Keratinocyte (primary cell): ENCODE measurements around the gene MATN4. TPM values are rescaled to one million over a fixed set of nuclear protein-coding genes. Genes with fewer than 3 reads are reported as not detected.

Experiments
- DNase-seq: peaks from one replicate; pipeline ENCODE4 v3.0.0-alpha.2; 2011; ENCODE audit warnings: low read depth, missing footprints, low spot score
- FAIRE-seq: peaks from 2 replicates; lab custom pipeline; 2011; peaks lifted over from hg19 to GRCh38; lab: Jason Lieb, UNC
- H2AFZ ChIP-seq: 2 replicates; pipeline ENCODE4 v1.6.0; 2012; ENCODE audit warnings: low read length, control low read depth, inconsistent platforms; ENCODE audit not compliant: control insufficient read depth
- H3K27ac ChIP-seq: 2 replicates; pipeline ENCODE4 v1.5.1; 2011; ENCODE audit warnings: low read length; ENCODE audit not compliant: control insufficient read depth, insufficient read depth
- H3K27me3 ChIP-seq: 3 replicates; pipeline ENCODE4 v1.6.0; 2011; ENCODE audit warnings: low read length; ENCODE audit not compliant: control insufficient read depth, insufficient read depth; ENCODE audit errors: extremely low read depth
- H3K36me3 ChIP-seq, 2 experiments: 2 replicates in 1 of 2; 3 replicates in 1 of 2; pipeline ENCODE4 v1.5.1; 2011; ENCODE audit warnings: low read length in 2 of 2, mild to moderate bottlenecking in 1 of 2; ENCODE audit not compliant: control insufficient read depth in 2 of 2, insufficient read depth in 2 of 2; ENCODE audit errors: extremely low read depth in 1 of 2
- H3K4me1 ChIP-seq: 3 replicates; pipeline ENCODE4 v1.5.1; 2011; ENCODE audit warnings: low read length; ENCODE audit not compliant: control insufficient read depth, insufficient read depth; ENCODE audit errors: extremely low read depth
- H3K4me2 ChIP-seq: 3 replicates; pipeline ENCODE4 v1.6.0; 2011; ENCODE audit warnings: low read depth, low read length; ENCODE audit not compliant: control insufficient read depth, insufficient read depth; ENCODE audit errors: extremely low read depth
- H3K4me3 ChIP-seq, 3 experiments: fragments of 200-600 bp in 1 of 3; sonication (generic) in 1 of 3; 2 replicates in 2 of 3; 3 replicates in 1 of 3; pipeline ENCODE4 v1.5.1; 2011 to 2016; ENCODE audit warnings: low read length in 3 of 3, mild to moderate bottlenecking in 3 of 3, control low read depth in 2 of 3, inconsistent platforms in 1 of 3, low read depth in 1 of 3, mixed read lengths in 1 of 3, mixed run types in 1 of 3, moderate library complexity in 1 of 3; ENCODE audit not compliant: control insufficient read depth in 2 of 3, insufficient read depth in 2 of 3; ENCODE audit errors: extremely low read depth in 1 of 3
- H3K79me2 ChIP-seq: 2 replicates; pipeline ENCODE4 v1.6.0; 2012; ENCODE audit warnings: low read length; ENCODE audit not compliant: control insufficient read depth, insufficient read depth
- H3K9ac ChIP-seq: 3 replicates; pipeline ENCODE4 v1.6.0; 2011; ENCODE audit warnings: low read length; ENCODE audit not compliant: control insufficient read depth, insufficient read depth; ENCODE audit errors: extremely low read depth
- H3K9me1 ChIP-seq: 3 replicates; pipeline ENCODE4 v1.6.0; 2011; ENCODE audit warnings: low read length; ENCODE audit not compliant: control insufficient read depth, insufficient read depth; ENCODE audit errors: extremely low read depth
- H3K9me3 ChIP-seq: 2 replicates; pipeline ENCODE4 v1.5.1; 2012; ENCODE audit warnings: low read depth, low read length; ENCODE audit not compliant: control insufficient read depth
- H4K20me1 ChIP-seq: 3 replicates; pipeline ENCODE4 v1.6.0; 2011; ENCODE audit warnings: low read length; ENCODE audit not compliant: control insufficient read depth, insufficient read depth; ENCODE audit errors: extremely low read depth
- CTCF ChIP-seq, 3 experiments: IDR thresholded peaks in 1 of 3; conservative IDR thresholded peaks in 1 of 3; optimal IDR thresholded peaks in 1 of 3; 2 replicates in 2 of 3; 3 replicates in 1 of 3; pipeline versions ENCODE3 to v1.5.1; 2011; ENCODE audit warnings: low read length in 3 of 3, mild to moderate bottlenecking in 3 of 3, moderate library complexity in 2 of 3, control low read depth in 1 of 3, inconsistent platforms in 1 of 3; ENCODE audit not compliant: insufficient read depth in 2 of 3; ENCODE audit errors: extremely low read depth in 1 of 3
- EZH2 ChIP-seq: IDR thresholded peaks from one replicate; pipeline ENCODE4 v1.6.1; 2012; ENCODE audit warnings: inconsistent platforms, mild to moderate bottlenecking, low read length, moderate library complexity
- dilution Hi-C: fragments of 300-500 bp; cut with MboI; formaldehyde crosslinking; loops from one replicate; pipeline ENCODE4 v1.7.0; 2020; ENCODE audit warnings: low sequenced_read_pairs; ENCODE audit not compliant: extremely low pct_ligation_motif_present
- polyA plus RNA-seq, 5 experiments: library from polyadenylated mRNA; depleted of rRNA in 3 of 5; stranded (reverse) in 3 of 5; stranded (forward) in 1 of 5; unstranded in 1 of 5; fragments of >200 nt; gene quantifications; 1 replicate in 1 of 5; 2 replicates in 3 of 5; 3 replicates in 1 of 5; pipeline versions ENCODE4 v1.2.1 to v1.2.3, GENCODE V29; 2011 to 2012; ENCODE audit warnings: missing spikeins in 2 of 5, low read depth in 1 of 5, low replicate concordance in 1 of 5

MATN4 gene
- polyA plus RNA-seq, 1 donor (not counting 4 experiments of a cell fraction or from before 2014, with no cell fraction given): not detected

- Histone ChIP-seq H3K4me2 (no peak overlapping the region), H3K9ac (no peak overlapping the region), H3K4me1 (no peaks in the 10 kb centered on the region), H3K79me2 (peaks cover 10% of the 10 kb centered on the region), H3K27ac (no peak overlapping the region), H3K27me3 (no peaks in the 10 kb centered on the region), H2AFZ (no peak overlapping the region), H3K36me3 (peaks cover 45 to 53% of the 10 kb centered on the region in 2 experiments), H3K9me1 (no peaks in the 10 kb centered on the region), H4K20me1 (peaks cover 2% of the 10 kb centered on the region), H3K9me3 (no peaks in the 10 kb centered on the region), H3K4me3 (no peak overlapping the region)
- TF ChIP-seq CTCF (optimal IDR thresholded peaks at IDR 0.05 in 1 of 3, IDR thresholded peaks at IDR 0.05 in 1 of 3, conservative IDR thresholded peaks at IDR 0.05 in 1 of 3; ENCODE audit: extremely low read depth in 1 of 3, insufficient read depth in 2 of 3, low read length in 3 of 3) (no peak), EZH2 (no peak)
- dilution Hi-C loops: no loop called here
- DNase-seq: no peak
- FAIRE-seq: no peak
Measured at GRCh38 chr20:45328451-45328850, 20.4 kb upstream of the MATN4 start.

- peaks cover 2% of the 10 kb centered on the region for H4K20me1 ChIP-seq
- dilution Hi-C loops: no loop called here
- no peak overlapping the region for H3K27ac ChIP-seq
- H3K9me3 ChIP-seq: no peaks in the 10 kb centered on the region
- H3K79me2 ChIP-seq: no peaks in the 10 kb centered on the region
- no peaks in the 10 kb centered on the region for H3K4me1 ChIP-seq
- H2AFZ ChIP-seq: no peak overlapping the region
- H3K9ac ChIP-seq: no peak overlapping the region
- no peaks in the 10 kb centered on the region for H3K9me1 ChIP-seq
- H3K4me3 ChIP-seq: no peak overlapping the region
- TF ChIP-seq EZH2: no peak
- no peak for TF ChIP-seq CTCF (optimal IDR thresholded peaks at IDR 0.05 in 1 of 3, IDR thresholded peaks at IDR 0.05 in 1 of 3, conservative IDR thresholded peaks at IDR 0.05 in 1 of 3; ENCODE audit: extremely low read depth in 1 of 3, insufficient read depth in 2 of 3, low read length in 3 of 3)
- no peak for FAIRE-seq
- H3K4me2 ChIP-seq: no peak overlapping the region
- no peak for DNase-seq
- H3K27me3 ChIP-seq: no peaks in the 10 kb centered on the region
- peaks cover 31 to 33% of the 10 kb centered on the region in 2 experiments for H3K36me3 ChIP-seq
Measured at GRCh38 chr20:45325371-45325770, 17.3 kb upstream of the MATN4 start.
